ENCODE data around the gene CLDN16. TPM values are rescaled to one million over a fixed set of nuclear protein-coding genes. Genes with fewer than 3 reads are reported as not detected.

Gene CLDN16, protein sequence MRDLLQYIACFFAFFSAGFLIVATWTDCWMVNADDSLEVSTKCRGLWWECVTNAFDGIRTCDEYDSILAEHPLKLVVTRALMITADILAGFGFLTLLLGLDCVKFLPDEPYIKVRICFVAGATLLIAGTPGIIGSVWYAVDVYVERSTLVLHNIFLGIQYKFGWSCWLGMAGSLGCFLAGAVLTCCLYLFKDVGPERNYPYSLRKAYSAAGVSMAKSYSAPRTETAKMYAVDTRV
- not detected for total RNA-seq
- not detected for polyA plus RNA-seq
- long read RNA-seq, donor 1, result 0 reads
- long read RNA-seq, donor 2, result 0 reads

DNA sequence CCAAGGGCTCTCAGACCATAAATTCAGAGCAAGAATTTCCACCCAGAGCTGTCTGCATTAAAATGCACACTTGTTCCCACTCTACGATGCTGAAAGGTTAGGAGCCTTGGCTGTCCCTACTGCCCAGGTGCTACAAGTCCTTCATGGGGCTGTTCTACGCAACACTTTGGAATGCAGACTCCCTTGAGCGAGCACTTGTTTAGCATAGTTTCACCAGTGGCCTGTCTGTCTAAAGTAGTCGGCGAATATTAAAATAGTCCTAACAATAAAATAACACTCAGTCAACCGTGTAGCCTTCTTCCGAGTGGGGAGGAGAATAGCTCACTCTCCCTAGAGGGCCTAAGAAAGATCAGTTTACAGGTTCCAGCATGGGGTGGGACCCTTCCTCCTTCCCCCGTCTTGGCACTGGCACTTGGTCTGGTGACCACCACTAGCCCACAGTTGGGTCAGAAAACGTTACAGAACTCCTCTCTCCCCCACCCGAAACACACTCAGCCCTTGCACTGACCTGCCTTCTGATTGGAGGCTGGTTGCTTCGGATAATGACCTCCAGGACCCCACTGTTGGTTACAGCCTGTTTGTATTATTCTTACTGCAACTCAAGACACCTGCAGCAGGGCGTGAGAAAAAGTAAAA lies at the start of gene CLDN16:
Gene CLDN16 (plus strand): TSS at position 586 of the 636 bp plus-strand sequence. CDS start 167 bp downstream, outside the sequence.
- DNase-seq (no peak), ATAC-seq (ENCODE audit: low FRiP score) (no peak)
- H3K4me1 ChIP-seq (ENCODE audit: control insufficient read depth in 1 of 2, insufficient read depth in 2 of 2, low read length in 2 of 2), result no peaks in the 10 kb centered on the region
- no peak within 1 kb of the TSS for H3K27ac ChIP-seq (ENCODE audit: low read depth in 1 of 2, low read length in 2 of 2)
- H3K4me3 ChIP-seq (ENCODE audit: low read length in 2 of 2), result no peak within 1 kb of the TSS
- H3K36me3 ChIP-seq (ENCODE audit: control insufficient read depth in 1 of 2, insufficient read depth in 2 of 2, low read length in 1 of 2), result no peaks in the 10 kb centered on the region
- 79 to 85% methylated on average over 12 of the region's 12 CpGs for WGBS, 2 donors
- intact Hi-C loops (cut with DNase I), result no loop called here
- no peaks in the 10 kb centered on the region for H3K27me3 ChIP-seq (ENCODE audit: control insufficient read depth in 1 of 2, insufficient read depth in 2 of 2, low read length in 1 of 2)
- no peaks in the 10 kb centered on the region for H3K9me3 ChIP-seq (ENCODE audit: control insufficient read depth, low read length)

DNA sequence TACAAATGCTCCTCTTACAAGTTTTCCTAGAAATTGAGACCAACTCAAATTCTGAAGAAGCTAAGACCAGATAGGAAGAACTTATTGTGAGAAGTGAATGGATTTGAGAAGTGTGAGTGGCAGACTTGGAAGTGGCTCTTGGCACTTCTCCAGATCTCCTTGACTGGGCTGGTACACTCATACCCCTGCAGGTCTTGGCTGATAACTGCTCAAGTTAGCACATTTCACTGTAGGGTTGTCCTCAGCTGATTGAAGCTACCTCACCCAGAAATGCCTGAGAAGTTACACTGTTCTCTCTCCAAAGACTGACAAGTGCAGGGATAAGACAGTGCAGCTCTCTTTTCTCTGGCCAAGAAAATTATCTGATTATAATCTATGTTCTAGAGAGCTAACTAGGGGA lies 49.2 kb upstream of the CLDN16 start:
- ATAC-seq (ENCODE audit: low FRiP score) (no peak), DNase-seq (no peak)
- Histone ChIP-seq H3K27me3 (ENCODE audit: control insufficient read depth in 1 of 2, insufficient read depth in 2 of 2, low read length in 1 of 2) (no peaks in the 10 kb centered on the region), H3K27ac (ENCODE audit: low read depth in 1 of 2, low read length in 2 of 2) (no peak overlapping the region), H3K4me1 (ENCODE audit: control insufficient read depth in 1 of 2, insufficient read depth in 2 of 2, low read length in 2 of 2) (no peaks in the 10 kb centered on the region), H3K36me3 (ENCODE audit: control insufficient read depth in 1 of 2, insufficient read depth in 2 of 2, low read length in 1 of 2) (no peaks in the 10 kb centered on the region), H3K9me3 (ENCODE audit: control insufficient read depth, low read length) (no peaks in the 10 kb centered on the region), H3K4me3 (ENCODE audit: low read length in 2 of 2) (no peak overlapping the region)
- intact Hi-C loops (cut with DNase I), result no loop called here

DNA sequence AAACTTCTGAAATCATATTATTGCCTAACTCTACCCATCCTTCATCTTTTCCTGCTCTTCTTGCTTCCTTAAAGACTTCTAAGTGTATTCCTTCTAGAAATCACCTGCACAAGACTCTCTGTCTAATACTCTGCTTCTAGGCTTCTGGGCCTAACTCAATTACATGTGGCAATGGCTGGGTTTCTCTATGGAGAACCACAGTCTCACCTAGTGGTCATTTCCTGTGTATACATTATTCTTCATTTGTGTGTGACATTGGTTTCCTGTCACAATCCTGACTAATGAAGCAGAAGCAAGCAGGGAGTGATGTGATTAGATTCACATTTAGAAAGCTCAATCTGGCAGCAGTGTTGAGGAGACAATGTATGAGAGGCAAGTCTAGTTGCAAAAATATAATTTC lies 48.8 kb upstream of the CLDN16 start:
- no peak for DNase-seq
- H3K4me1 ChIP-seq (ENCODE audit: control insufficient read depth in 1 of 2, insufficient read depth in 2 of 2, low read length in 2 of 2), result no peaks in the 10 kb centered on the region
- H3K27ac ChIP-seq (ENCODE audit: low read depth in 1 of 2, low read length in 2 of 2), result no peak overlapping the region
- H3K27me3 ChIP-seq (ENCODE audit: control insufficient read depth in 1 of 2, insufficient read depth in 2 of 2, low read length in 1 of 2), result no peaks in the 10 kb centered on the region
- H3K36me3 ChIP-seq (ENCODE audit: control insufficient read depth in 1 of 2, insufficient read depth in 2 of 2, low read length in 1 of 2), result no peaks in the 10 kb centered on the region
- intact Hi-C loops (cut with DNase I), result no loop called here
- no peak for ATAC-seq (ENCODE audit: low FRiP score)
- H3K9me3 ChIP-seq (ENCODE audit: control insufficient read depth, low read length), result no peaks in the 10 kb centered on the region
- no peak overlapping the region for H3K4me3 ChIP-seq (ENCODE audit: low read length in 2 of 2)

DNA sequence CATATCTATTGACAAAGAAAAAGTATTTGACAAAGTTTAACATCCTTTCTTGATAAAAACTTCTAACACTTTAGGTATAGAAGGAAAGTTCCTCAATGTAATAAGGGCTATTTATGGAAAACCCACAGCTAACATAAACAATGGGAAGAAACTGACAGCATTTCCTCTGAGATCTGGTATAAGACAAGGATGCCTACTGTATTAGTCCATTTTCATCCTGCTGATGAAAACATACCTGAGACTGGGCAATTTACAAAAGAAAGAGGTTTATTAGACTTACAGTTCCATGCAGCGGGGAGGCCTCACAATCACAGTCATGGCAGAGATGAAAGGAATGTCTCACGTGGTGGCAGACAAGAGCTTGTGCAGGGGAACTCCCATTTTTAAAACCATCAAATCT lies 47.9 kb upstream of the CLDN16 start:
- intact Hi-C loops (cut with DNase I), result no loop called here
- no peak for DNase-seq
- Histone ChIP-seq H3K9me3 (ENCODE audit: control insufficient read depth, low read length) (no peaks in the 10 kb centered on the region), H3K27ac (ENCODE audit: low read depth in 1 of 2, low read length in 2 of 2) (no peak overlapping the region), H3K4me1 (ENCODE audit: control insufficient read depth in 1 of 2, insufficient read depth in 2 of 2, low read length in 2 of 2) (peaks cover 0 to 3% of the 10 kb centered on the region in 2 donors), H3K4me3 (ENCODE audit: low read length in 2 of 2) (no peak overlapping the region), H3K27me3 (ENCODE audit: control insufficient read depth in 1 of 2, insufficient read depth in 2 of 2, low read length in 1 of 2) (no peaks in the 10 kb centered on the region), H3K36me3 (ENCODE audit: control insufficient read depth in 1 of 2, insufficient read depth in 2 of 2, low read length in 1 of 2) (no peaks in the 10 kb centered on the region)
- 89 to 93% methylated on average over 2 of the region's 2 CpGs for WGBS, 2 donors
- ATAC-seq (ENCODE audit: low FRiP score), result no peak

DNA sequence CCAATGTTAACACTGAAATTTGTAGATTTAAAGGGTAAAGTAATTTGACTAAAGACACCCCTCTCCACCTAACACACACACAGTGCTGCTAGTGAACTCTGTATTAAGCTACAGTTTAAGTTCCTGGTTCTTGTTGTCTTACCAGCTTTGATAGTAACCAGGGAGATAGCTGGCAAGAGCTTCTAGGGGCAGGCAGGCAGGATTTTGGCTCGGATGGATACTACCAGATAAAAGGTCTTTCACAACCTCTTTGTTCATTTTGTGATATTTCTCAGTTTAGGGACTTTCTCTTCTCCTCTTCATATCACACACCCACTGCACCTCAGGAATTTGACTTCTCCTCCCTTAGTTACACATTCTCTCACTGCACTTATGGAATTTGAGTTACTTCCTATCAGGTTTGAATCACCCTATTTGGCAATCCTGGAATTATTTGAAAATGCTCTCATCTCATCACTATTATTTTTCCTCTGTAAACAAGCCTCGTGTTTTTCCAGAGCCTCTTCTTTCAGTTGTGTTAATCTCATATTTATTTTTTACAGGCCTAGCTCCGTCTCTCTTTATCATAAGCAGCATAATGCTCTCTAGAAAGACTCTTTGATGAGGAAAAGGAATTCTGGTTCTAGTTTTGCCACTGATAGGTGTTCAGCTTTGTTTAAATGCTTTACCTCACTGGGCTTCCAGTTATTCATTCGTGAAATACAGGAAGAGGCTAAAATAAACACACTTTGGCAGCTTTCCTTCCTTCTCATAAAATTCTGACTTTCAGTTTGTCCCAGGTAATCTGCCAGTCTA lies 42.7 kb upstream of the CLDN16 start:
- DNase-seq (no peak), ATAC-seq (ENCODE audit: low FRiP score) (no peak)
- Histone ChIP-seq H3K27me3 (ENCODE audit: control insufficient read depth in 1 of 2, insufficient read depth in 2 of 2, low read length in 1 of 2) (no peaks in the 10 kb centered on the region), H3K9me3 (ENCODE audit: control insufficient read depth, low read length) (no peaks in the 10 kb centered on the region), H3K36me3 (ENCODE audit: control insufficient read depth in 1 of 2, insufficient read depth in 2 of 2, low read length in 1 of 2) (no peaks in the 10 kb centered on the region), H3K27ac (ENCODE audit: low read depth in 1 of 2, low read length in 2 of 2) (no peak overlapping the region), H3K4me1 (ENCODE audit: control insufficient read depth in 1 of 2, insufficient read depth in 2 of 2, low read length in 2 of 2) (peaks cover 0 to 7% of the 10 kb centered on the region in 2 donors), H3K4me3 (ENCODE audit: low read length in 2 of 2) (no peak overlapping the region)
- 15 to 17% methylated on average over 4 of the region's 4 CpGs for WGBS, 2 donors
- intact Hi-C loops (cut with DNase I), result no loop called here

DNA sequence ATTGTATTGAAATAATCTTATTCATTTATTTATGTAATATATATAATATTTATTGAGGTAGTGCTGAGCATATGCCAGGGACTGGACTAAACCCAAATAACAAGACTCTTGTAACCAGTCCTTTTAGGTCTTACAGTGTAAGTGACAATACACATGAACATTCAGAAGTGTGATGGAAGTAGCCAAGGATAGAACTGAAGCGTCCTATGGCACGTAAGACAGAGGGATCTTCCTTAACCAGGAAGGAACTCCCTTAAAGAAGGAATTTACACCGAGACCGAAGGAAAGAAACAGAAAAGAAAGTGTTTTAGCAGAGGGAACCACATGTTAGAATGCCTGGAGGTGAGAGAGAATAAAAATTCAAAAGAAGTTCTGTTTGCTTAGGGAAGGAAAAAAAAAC lies 42.1 kb upstream of the CLDN16 start:
- DNase-seq (no peak), ATAC-seq (ENCODE audit: low FRiP score) (no peak)
- Histone ChIP-seq H3K9me3 (ENCODE audit: control insufficient read depth, low read length) (no peaks in the 10 kb centered on the region), H3K27me3 (ENCODE audit: control insufficient read depth in 1 of 2, insufficient read depth in 2 of 2, low read length in 1 of 2) (no peaks in the 10 kb centered on the region), H3K4me1 (ENCODE audit: control insufficient read depth in 1 of 2, insufficient read depth in 2 of 2, low read length in 2 of 2) (peaks cover 0 to 7% of the 10 kb centered on the region in 2 donors), H3K27ac (ENCODE audit: low read depth in 1 of 2, low read length in 2 of 2) (no peak overlapping the region), H3K4me3 (ENCODE audit: low read length in 2 of 2) (no peak overlapping the region), H3K36me3 (ENCODE audit: control insufficient read depth in 1 of 2, insufficient read depth in 2 of 2, low read length in 1 of 2) (no peaks in the 10 kb centered on the region)
- intact Hi-C loops (cut with DNase I), result no loop called here
- 85 to 88% methylated on average over 4 of the region's 4 CpGs for WGBS, 2 donors

DNA sequence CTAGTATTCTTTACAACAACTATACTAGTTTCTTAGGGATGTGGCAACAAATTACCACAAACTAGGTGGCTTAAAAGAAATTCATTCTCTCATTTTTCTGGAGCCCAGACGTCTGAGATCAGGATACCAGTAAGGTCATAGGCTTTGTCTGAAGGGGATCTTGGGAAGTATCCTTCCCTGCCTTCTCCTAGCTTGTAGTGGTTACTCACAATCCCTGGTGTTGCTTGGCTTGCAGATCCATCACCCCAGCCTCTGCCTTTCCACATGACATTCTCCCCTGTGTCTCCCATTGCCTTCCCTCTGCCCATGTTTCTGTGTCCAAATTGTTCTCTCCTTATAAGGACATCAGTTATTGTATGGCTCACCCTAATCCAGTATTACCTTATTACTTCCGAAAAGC lies 41.4 kb upstream of the CLDN16 start:
- Histone ChIP-seq H3K4me1 (ENCODE audit: control insufficient read depth in 1 of 2, insufficient read depth in 2 of 2, low read length in 2 of 2) (peaks cover 0 to 7% of the 10 kb centered on the region in 2 donors), H3K27me3 (ENCODE audit: control insufficient read depth in 1 of 2, insufficient read depth in 2 of 2, low read length in 1 of 2) (no peaks in the 10 kb centered on the region), H3K27ac (ENCODE audit: low read depth in 1 of 2, low read length in 2 of 2) (no peak overlapping the region), H3K36me3 (ENCODE audit: control insufficient read depth in 1 of 2, insufficient read depth in 2 of 2, low read length in 1 of 2) (no peaks in the 10 kb centered on the region), H3K9me3 (ENCODE audit: control insufficient read depth, low read length) (no peaks in the 10 kb centered on the region), H3K4me3 (ENCODE audit: low read length in 2 of 2) (no peak overlapping the region)
- ATAC-seq (ENCODE audit: low FRiP score), result no peak
- no peak for DNase-seq
- intact Hi-C loops (cut with DNase I), result no loop called here
- WGBS, 2 donors, result 87 to 89% methylated on average over 2 of the region's 2 CpGs

DNA sequence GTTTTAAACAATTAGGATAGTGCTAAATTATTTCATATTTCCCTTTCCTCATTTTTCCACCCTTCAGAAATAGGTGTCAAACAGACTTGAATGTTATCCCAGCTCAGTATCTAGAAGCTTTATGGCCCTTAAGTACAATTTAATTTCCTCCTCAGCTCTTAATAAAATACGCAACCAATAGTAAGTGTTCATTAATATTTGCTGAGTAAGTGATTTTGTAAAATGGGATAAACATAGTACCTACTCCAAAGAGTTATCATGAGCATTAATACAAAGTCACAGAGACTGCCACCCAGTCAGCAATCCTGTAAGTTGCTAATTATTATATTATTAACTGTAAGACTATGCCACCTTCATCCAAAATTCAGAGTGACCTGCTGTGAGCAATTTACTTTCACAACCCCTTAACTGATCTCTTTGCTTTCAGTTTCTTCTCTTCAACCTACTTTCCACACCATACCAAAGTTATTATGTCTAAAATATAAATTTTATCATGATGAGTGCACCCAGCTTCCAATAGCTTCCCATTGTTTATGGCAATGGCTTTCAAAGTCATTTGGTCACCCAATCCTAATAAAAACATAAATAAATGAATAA lies 35.0 kb upstream of the CLDN16 start:
- no peak for ATAC-seq (ENCODE audit: low FRiP score)
- no peaks in the 10 kb centered on the region for H3K9me3 ChIP-seq (ENCODE audit: control insufficient read depth, low read length)
- H3K27me3 ChIP-seq (ENCODE audit: control insufficient read depth in 1 of 2, insufficient read depth in 2 of 2, low read length in 1 of 2), result no peaks in the 10 kb centered on the region
- 97 to 100% methylated on average over 1 of the region's 1 CpG for WGBS, 2 donors
- H3K36me3 ChIP-seq (ENCODE audit: control insufficient read depth in 1 of 2, insufficient read depth in 2 of 2, low read length in 1 of 2), result no peaks in the 10 kb centered on the region
- DNase-seq, result no peak
- H3K4me3 ChIP-seq (ENCODE audit: low read length in 2 of 2), result no peak overlapping the region
- H3K27ac ChIP-seq (ENCODE audit: low read depth in 1 of 2, low read length in 2 of 2), result no peak overlapping the region
- no peaks in the 10 kb centered on the region for H3K4me1 ChIP-seq (ENCODE audit: control insufficient read depth in 1 of 2, insufficient read depth in 2 of 2, low read length in 2 of 2)
- intact Hi-C loops (cut with DNase I), result no loop called here

All from aorta (tissue), 5 donors.